ENCODE measurements around the gene BCL2L14.

DNA sequence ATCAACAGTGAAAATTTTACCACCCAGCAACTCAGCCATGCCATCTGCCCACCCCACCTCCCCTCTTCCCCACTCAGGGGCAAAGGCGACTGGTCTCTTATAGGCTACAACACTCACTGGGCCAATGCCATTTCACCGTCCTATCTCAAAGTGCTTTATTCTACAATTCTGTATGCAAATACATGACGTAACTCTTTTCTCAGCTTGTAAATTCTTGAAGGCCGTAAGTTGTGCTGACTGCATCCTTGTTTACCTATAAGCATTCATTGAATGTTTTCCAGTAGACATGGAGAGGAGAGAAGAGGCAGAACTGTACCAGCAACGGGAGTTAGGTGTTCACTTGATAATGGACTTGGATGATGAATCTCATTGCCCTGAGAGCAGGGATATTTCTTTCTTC, 15.6 kb downstream of the BCL2L14 start:
- TF ChIP-seq YY1 (IDR thresholded peaks at IDR 0.05; ENCODE audit: insufficient read depth, insufficient read length) (no peak), SUZ12 (IDR thresholded peaks at IDR 0.05; ENCODE audit: extremely low read depth, insufficient read depth, insufficient read length) (no peak)
